ENCODE data around the gene FETUB.

DNA sequence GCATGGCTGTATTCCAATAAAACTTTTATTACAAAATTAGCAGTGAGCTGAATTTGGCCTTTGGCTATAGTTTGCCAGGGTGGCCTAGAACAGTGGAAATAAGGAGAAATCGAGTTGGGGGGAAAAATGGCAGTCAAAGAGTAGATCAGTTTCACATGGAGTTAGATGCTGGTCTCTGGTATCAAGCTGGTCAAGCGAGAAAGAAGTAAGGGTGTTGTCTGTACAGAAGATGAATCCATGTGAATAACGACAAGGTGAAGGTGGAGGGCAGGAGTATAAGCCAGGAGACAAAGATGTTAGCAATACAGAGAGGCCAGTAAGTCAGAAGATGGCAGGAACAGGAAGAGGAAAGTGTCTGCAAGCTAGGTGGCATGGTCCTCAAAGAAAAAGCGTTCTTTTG is 15.6 kb upstream of the FETUB start:
- TF ChIP-seq, protein P1, sequence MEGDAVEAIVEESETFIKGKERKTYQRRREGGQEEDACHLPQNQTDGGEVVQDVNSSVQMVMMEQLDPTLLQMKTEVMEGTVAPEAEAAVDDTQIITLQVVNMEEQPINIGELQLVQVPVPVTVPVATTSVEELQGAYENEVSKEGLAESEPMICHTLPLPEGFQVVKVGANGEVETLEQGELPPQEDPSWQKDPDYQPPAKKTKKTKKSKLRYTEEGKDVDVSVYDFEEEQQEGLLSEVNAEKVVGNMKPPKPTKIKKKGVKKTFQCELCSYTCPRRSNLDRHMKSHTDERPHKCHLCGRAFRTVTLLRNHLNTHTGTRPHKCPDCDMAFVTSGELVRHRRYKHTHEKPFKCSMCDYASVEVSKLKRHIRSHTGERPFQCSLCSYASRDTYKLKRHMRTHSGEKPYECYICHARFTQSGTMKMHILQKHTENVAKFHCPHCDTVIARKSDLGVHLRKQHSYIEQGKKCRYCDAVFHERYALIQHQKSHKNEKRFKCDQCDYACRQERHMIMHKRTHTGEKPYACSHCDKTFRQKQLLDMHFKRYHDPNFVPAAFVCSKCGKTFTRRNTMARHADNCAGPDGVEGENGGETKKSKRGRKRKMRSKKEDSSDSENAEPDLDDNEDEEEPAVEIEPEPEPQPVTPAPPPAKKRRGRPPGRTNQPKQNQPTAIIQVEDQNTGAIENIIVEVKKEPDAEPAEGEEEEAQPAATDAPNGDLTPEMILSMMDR (conservative IDR thresholded peaks at IDR 0.05; ENCODE audit: low read depth, low read length), result no peak
- TF ChIP-seq EZH2 (IDR thresholded peaks at IDR 0.05; ENCODE audit: low read length, unreplicated experiment), result no peak

Data from PC-3 (cell line).